Amniotic epithelial cell (primary cell): ENCODE data around the gene KLHL22.
"Not testable (repeated sequence)": the region's sequence is repeated elsewhere in the genome, so short reads cannot be mapped to it uniquely, and the experiment has no call there.

Experiments
- DNase-seq: peaks from one replicate; pipeline ENCODE4 v3.0.0-alpha.2; 2010; ENCODE audit warnings: low read depth

The KLHL22 gene, protein sequence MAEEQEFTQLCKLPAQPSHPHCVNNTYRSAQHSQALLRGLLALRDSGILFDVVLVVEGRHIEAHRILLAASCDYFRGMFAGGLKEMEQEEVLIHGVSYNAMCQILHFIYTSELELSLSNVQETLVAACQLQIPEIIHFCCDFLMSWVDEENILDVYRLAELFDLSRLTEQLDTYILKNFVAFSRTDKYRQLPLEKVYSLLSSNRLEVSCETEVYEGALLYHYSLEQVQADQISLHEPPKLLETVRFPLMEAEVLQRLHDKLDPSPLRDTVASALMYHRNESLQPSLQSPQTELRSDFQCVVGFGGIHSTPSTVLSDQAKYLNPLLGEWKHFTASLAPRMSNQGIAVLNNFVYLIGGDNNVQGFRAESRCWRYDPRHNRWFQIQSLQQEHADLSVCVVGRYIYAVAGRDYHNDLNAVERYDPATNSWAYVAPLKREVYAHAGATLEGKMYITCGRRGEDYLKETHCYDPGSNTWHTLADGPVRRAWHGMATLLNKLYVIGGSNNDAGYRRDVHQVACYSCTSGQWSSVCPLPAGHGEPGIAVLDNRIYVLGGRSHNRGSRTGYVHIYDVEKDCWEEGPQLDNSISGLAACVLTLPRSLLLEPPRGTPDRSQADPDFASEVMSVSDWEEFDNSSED

DNA sequence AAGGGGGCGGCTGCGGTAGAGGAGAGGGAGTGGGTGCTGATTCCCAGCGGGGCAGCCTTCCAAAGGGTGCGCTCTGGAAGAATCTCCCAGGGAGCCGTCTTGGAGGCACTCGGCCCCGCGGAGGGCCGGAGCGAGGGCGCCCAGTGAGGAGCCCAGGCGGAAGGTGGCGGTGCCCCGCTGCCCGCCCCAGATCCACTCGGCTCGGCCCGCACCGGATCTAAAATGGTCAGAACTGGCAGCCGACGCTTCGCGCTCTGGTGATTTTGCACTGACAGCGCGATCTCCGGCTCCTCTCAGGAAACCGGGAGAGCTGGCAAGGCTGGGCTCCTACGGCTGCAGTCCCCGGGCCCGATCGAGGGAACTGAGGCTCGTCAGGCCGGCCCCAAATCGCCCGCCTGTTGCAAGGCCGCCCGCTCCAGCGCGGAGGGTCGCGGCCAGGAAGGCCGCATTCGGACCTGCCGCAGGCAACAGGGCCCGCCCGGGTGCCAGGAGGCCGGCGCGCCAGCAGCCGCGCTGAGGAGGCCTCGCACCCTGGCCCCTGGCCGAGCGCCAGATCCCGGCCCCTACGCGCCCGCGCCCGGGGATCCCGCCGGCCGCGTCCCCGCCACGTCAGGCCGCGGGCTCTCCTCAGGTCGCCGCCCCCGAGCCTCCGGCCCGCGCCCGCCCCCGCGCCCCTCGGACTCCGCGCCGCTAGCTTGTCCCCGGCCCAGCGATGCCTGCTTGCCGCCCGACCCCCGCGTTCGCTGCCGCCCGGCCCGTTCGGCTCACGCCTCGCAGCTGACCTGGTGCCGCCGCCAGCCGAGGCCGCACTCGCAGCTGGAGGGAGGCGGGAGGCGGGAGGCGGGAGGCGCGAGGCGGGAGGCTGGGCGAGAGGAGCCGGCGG, at the start of gene KLHL22:
Gene KLHL22, minus strand, starts transcription at position 818 of the 883 bp plus-strand sequence. CDS start 6,584 bp downstream, outside the sequence.
- peak; percentile 32 for DNase-seq

DNA sequence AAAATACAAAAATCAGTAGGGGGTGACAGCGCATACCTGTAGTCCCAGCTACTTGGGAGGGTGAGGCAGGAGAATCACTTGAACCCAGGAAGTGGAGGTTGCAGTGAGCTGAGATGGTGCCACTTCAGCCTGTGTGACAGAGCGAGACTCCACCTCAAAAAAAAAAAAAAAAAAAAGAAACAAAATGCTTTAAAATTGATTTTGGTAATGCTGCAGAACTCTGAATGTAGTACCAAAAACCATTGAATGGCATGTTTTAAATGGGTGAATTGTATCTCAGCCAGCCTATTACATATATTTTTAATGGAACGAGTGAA, 49.7 kb upstream of the KLHL22 start:
- DNase-seq: not testable (repeated sequence)

DNA sequence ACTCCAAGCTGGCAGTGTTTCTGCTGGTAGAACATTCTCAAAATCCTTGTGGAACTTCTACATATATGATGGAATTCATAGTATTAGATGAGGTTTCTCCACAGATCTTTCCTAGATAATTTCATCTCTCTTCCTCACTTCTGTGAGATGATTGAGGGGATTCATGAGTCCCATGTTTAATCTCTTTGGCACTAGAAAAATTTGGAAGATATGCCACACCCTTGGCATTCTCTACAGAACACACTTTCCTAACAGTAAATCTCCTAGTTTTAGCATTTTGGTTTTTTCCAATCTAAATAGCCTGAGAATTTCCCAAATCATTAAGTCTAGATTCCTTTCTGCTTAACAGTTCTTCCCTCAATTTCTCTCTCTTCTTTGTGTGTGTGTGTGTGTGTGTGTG, 47.1 kb upstream of the KLHL22 start:
- no peak for DNase-seq

DNA sequence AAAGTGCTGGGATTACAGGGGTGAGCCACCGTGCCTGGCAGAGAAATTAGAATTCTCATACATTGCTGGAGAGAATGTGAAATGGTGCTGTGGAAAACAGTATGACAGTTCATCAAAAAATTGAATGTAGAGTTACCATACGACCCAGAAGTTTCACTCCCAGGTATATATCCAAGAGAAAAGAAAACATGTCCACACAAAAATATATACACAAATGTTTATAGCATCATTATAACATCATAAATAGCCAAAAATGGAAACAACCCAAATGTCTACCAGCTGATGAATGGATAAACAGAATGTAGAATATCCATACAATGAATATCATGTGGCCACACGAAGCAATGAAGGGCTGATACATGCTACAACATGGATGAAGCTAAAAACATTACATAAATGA, 46.5 kb upstream of the KLHL22 start:
- no peak for DNase-seq

DNA sequence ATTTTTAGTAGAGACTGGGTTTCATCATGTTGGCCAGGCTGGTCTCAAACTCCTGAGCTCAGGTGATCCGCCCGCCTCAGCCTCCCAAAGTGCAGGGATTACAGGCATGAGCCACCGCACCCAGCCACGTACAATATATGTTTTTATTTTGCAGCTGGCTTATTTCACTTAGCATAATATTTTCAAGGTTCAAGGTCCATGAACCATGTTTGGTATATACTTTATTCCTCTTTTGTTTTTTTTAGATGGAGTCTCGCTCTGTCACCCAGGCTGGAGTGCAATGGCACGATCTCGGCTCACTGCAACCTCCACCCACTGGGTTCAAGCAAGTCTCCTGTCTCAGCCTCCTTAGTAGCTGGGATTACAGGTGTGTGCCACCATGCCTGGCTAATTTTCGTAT, 43.3 kb upstream of the KLHL22 start:
- DNase-seq: not testable (repeated sequence)

DNA sequence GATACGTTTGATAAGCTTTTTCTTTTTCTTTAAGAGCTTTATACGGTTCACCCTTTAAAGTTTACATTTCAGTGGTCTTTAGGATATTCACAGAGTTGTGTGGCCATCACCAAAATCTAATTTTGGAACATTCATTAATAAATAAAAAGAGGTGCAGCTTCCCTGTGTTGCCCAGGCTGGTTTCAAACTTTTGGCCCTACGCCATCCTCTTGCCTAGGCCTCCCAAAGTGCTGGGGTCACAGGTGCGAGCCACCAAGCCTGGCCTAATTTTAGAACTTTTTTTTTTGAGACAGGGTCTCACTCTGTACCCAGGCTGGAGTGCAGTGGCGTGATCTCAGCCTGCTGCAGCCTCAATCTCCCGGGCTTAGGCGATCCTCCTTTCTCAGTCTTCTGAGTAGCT, 42.4 kb upstream of the KLHL22 start:
- no peak for DNase-seq

DNA sequence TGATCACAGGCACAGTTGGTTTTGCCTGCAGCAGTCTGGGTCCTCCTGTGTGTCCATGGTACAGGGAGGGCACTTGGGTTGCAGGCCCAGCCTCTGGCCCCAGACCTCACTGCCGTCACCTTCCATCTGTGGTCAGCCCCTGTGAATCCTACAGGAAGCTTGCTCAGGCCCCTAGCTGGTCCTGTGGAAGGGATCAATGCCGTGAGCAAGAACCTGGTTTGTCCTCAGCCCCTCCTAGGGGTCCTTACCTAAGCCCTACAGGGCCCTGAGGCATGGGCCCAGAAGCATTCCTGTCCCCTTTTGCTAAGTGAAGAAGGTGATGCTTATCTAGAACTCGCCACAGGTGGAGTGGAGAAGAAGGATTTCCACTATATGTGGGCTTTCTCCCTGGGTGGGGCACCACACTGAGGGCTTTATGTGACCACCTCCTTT, 41.7 kb upstream of the KLHL22 start:
- DNase-seq: no peak

DNA sequence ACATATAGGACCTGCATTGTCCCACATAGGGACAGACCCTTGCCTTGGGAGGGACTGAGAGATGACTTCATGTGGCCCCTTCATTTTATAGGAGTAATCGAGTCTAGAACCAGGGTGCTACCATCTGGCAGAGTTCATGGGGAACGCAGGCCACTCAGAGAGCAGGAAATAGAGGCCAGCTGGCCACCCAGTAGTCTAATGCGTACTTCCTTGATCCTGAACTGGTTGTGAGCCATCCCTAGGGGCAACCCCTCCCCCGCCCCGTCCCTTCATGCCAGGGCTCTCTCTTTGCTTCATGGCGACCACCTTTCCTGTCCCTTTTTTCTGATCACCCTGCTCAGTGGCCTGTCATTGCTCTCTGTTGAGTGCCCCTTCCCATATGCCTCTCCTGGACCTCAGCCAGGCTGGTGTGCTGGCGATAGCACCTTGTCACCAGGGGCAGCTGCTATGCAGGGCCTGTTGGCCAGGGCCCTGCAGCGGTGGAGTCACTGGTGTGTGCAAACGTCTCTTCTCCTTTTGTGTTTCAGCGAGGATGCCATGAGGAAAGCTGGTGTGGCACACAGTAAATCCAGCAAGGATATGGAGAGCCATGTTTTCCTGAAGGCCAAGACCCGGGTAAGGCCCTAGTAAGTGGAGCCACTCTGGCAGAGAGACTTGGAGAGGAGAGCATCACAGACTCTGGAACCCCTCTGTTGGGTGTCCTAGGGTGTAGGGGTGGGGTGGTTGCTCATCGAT, 41.2 kb upstream of the KLHL22 start:
- no peak for DNase-seq

DNA sequence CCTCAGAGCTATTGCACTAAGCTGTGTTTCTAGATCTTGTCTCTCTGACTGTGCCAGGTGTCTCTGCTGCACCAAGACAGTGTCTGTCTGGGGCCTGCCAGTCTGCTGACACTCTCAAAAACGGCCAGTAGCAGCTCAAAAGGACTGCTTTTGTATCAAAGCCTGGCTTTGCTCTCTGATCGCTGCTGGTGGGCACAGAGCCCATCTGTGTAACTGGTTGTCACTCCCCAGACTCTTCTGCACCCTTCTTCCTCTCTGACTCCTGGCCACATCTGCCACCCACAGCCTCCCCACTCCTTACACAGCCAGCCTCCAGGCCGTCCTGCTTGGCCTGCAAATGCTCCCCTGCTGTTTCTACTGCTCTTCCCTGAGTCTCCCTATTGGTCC, 38.3 kb upstream of the KLHL22 start:
- DNase-seq: no peak

DNA sequence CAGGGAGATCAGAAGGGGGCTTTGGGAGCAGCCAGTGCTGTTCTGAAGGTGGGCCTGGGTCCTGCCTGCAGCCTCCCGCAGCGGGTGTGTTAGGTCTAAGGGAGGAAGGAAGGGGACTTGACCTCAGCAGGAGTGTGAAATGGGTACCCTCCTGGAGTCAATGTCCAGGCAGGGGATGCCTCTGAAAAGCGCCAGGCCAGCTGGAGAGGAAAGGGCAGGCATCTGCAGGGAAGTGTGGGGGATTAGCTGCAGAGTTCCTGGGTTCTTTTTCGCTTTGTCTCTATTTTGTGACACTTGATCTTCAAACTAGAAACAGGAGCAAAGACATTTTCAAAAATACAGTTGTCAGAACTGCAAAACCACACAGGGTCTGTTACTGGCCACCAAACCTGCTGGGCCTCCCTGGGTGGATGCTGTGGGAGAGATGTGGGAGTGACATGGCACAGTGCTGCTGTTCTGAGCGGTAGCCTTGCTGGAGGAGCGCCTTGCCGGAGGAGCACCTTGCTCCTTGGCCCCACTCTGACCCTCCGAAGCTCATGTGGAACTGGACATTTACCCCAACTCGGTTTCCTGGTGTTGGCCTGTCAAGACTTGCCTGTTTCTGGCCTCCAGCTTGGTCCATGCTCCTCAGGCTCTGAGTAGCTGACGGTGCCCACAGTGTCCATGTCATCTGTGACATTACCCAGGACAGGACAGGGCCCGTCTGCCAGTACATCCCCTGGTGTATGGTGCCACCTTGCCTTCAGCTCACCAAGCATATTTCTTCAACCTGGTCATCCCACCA, 37.7 kb upstream of the KLHL22 start:
- DNase-seq: no peak

DNA sequence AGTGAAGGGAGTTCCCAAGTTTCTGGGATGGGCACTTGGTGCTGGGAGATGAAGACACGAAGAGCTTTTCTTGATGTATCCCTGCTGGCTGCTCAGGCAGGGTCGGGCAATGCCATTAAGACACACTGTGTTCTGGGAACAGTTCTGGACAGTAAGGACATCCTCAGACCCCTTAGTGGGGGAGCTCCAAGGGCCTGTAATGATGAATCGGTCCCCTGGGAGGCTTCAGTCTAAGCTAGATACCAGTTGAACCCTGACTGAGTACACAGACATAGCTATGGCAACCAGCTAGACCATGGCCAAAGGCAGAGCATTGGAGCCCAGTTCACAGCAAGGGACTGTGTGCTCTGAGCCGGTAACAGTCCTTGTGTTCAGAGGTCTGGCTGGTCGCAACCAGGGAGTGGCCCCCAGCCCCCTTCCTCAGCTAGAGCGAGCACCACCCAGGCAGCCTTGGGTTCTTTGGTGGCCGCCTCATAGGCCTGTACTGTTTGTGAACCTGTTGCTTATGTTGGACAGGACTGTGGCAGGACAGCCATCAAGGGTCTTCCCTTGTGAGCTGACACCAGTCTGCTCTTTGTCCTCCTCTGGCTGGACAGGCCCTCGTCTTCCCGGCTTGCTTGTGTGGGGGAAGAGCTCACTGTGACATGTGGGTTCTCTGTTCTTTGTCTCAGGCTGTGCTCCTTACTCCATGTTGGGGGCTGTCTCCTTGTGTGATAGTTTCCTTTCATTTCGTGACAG, 36.8 kb upstream of the KLHL22 start:
- DNase-seq: no peak

DNA sequence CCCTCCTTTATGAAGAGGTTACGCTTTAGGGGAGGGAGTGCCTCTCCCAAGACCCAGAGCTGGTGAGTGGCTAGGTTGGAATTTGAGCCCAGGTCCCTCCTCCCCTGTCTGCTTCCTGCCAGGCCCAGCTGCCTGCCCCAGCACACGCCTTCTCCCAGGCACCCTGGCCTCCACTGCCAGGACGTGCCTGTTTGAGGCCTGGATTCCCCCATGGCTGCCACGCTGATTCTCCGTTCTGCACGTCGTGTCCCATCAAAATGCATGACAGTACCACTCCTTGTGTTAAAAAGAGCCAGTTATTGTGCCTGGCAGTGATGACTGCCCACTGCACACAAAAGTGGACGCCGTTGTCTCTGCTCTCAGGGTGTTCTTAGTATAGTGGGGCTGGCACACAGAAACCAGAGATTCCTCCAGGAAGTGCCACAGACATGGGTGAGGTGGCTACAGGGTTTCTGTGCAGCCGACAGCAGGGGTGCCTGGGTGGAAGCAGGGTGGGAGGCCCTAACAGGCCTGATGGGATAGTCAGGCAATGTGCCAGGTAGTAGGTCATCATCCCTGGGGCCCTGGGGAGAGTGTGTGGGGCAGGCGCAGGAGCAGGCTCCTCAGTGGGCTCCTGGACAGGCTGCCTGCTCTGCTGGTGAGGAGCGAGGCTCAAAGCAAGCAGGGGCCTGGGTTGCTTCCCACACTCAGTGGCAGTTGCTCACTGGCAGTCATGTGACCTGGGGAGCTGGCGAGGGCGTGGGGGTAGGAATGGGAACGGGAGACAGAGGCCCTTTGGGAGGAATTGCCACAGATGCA, 36.0 kb upstream of the KLHL22 start:
- DNase-seq: peak; percentile 89

DNA sequence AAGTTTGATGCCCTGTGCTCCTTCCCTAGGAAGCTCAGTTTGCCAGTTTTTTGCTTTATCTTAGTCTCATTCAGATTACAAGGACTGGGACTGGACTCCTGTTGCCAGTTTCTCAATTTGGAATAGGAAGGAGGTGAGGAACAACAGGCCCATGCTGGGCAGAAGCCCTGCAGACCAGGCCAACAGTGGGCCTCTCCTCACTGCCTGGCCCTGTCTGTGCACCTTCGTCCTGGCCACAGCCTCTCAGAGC, 35.5 kb upstream of the KLHL22 start:
- no peak for DNase-seq

DNA sequence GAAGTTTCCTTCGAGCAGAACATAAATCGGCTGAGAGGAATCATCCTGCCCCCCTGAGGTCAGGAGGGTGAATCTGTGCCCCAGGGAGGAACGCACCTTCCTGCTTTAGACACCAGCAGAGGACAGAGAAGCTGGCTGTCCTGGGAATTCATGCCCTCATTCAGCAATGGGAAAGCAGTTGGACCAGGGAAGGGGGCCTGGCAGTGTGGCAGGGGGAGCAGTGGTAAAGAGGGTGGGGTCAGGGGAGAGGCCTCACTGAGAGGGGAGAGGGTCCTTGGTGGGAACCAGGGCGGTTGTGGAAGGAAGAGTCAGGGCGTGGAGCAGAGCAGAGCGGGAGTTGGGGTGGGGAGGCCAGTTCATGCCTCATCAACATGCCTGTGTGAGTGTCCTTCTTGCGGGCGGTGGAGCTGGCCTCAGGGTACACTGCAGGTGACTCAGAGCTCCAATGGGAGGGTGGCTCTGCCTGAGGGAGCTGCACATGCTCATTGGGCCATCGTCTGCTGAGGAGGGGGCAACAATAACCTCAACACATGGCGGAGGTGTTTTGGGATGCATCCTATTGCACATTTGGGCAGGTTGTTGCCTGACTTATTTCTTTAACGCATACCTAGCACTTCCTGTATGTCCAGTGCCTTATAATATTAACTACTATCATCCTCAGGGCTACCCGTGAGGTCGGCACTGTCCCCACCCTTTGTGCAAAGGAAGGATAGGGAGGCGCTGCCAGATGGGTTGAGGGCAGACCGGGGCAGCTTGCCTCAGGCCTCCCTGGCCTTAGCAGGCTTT, 35.0 kb upstream of the KLHL22 start:
- peak; percentile 79 for DNase-seq

DNA sequence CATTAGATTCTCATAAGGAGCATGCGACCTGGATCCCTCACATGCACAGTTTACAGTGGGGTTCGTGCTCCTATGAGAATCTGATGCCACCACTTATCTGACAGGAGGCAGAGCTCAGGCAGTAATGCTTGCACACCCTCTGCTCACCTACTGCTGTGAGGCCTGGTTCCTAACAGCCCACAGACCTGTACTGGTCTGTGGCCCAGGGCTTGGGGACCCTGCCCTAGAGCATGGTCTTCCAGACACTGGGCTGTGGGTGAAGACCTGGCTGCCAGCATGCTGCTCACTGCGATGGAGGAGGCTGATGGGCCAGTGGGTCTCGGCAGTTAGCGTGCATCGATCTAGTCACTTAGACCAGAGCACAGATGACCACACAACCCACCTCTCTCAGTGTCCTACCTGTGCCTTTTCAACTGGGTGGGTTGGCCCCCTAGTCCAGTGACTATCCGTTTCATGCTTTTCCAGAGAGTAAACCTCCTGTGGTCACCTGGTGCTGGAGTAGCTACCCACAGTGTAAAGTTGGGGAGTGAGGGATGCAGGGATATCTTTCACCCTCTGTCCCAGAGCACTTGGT, 32.9 kb upstream of the KLHL22 start:
- no peak for DNase-seq

DNA sequence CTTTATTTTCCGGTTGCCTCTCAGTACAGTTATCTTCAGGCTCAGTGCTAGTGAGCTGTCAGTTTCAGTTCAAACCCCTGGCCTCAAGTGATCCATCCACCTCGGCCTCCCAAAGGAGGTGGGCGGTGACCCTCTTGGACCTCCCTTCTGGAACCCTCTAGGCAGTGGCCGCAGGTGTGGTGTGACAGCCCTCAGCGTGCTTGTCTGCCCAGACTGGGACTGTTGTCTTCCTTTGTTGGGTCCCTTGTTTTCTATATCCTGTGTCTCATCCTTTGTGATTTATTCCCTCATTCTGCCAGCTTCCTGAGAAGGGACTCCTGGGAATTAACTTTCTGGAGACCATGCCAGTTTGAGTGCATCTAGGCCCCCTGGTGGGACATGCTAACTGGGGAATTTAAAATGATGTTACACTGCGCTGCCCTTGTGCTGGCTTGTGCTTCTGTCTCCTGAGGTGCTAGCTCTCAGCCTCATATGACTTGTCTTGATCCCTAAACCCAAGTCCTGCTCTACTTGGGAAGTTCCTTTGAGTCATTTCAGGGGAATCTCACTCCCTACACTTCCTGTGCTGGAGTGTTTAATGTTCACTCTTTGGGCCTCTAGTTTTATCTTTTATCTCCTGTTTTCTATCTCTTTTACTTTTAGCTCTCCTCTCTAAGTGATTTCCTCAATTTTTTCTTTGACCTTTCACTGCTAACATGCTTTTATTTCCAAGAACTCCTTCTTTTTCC, 31.2 kb upstream of the KLHL22 start:
- DNase-seq: peak; percentile 94

DNA sequence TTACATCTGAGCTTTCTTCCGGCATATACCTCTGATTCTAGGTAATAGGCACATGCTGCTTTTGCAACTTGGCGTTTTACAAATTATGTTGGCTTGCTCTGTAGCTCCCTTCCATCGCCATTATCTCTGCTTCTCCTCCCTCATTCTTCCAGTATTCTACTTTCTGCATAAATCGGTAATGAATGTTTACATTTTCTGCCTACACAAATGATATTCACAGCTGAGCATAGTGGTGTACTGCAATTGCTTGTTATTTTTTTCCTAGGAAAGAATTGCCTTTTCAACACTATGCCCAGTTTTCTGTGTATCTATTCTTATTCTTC, 30.7 kb upstream of the KLHL22 start:
- DNase-seq: no peak

DNA sequence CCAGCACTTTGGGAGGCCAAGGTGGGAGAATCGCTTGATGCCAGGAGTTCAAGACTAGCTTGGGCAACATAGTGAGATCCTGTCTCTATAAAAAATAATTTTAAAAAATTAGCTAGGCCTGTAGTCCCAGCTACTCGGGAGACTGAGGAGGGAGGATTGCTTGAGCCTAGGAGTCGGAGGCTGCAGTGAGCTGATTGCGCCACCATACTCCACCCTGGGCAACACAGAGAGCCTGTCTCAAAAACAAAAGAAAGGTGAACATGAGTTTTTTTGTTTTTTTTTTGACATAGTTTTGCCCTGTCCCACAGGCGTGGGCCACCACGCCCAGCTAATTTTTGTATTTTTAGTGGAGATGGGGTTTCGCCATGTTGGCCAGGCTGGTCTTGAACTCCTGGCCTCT, 29.5 kb upstream of the KLHL22 start:
- DNase-seq: no peak
